Brain microvascular endothelial cell (primary cell): ENCODE data around the gene OR51L1.
"Not testable (repeated sequence)": the region's sequence is repeated elsewhere in the genome, so short reads cannot be mapped to it uniquely, and the experiment has no call there.

ENCODE experiments used
- DNase-seq: peaks from one replicate; pipeline ENCODE4 v3.0.0-alpha.2; 2020
- H3K27ac ChIP-seq: fragments of 250-450 bp; sonication (Bioruptor Pico); 2 replicates; pipeline ENCODE4 v1.5.1; 2020; ENCODE audit warnings: mild to moderate bottlenecking, moderate library complexity
- H3K27me3 ChIP-seq: fragments of 250-450 bp; sonication (Bioruptor Pico); replicated peaks from 2 replicates; pipeline ENCODE4 v1.5.1; 2020; ENCODE audit warnings: mild to moderate bottlenecking
- H3K36me3 ChIP-seq: fragments of 250-450 bp; sonication (Bioruptor Pico); replicated peaks from 2 replicates; pipeline ENCODE4 v1.5.1; 2020; ENCODE audit warnings: mild to moderate bottlenecking
- H3K4me3 ChIP-seq: 2 replicates; pipeline ENCODE4 v1.5.1; 2011; ENCODE audit warnings: low read depth, mild to moderate bottlenecking, control low read depth, low read length, moderate library complexity
- in situ Hi-C: cut with HindIII; loops from 2 replicates; pipeline ENCODE4 v1.10.0; 2017; ENCODE audit warnings: low sequenced_read_pairs, low pct_ligation_motif_present
- TF ChIP-seq, protein P1 (sequence below): IDR thresholded peaks from 2 replicates; pipeline ENCODE4 v1.5.1; 2011; ENCODE audit warnings: low read depth, mild to moderate bottlenecking, moderate library complexity, low read length, control low read depth, inconsistent platforms; ENCODE audit errors: missing control alignments

Gene OR51L1, protein sequence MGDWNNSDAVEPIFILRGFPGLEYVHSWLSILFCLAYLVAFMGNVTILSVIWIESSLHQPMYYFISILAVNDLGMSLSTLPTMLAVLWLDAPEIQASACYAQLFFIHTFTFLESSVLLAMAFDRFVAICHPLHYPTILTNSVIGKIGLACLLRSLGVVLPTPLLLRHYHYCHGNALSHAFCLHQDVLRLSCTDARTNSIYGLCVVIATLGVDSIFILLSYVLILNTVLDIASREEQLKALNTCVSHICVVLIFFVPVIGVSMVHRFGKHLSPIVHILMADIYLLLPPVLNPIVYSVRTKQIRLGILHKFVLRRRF

DNA sequence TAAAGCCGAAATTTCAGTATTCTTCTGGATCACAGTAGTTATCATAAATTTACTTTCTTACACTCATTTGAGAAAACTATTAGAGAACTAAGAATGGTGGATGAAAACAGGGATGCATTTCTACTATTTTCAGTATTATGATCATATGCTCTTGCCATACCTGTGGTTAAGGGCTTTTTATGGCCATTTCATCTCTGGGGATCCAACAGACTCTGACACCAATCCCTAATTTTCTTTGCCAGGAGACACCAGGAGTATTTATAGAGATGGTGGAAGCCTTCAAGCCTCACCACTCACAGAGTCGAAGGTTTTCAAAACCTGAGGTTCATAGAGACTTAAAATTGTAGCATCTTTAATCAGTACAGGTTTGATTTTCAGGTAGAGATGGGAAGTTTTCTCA, at the start of gene OR51L1:
Gene OR51L1 (plus strand): TSS at position 301 of the 400 bp plus-strand sequence. CDS start 4,132 bp downstream, outside the sequence.
- H3K27me3 ChIP-seq, result no peaks in the 10 kb centered on the region
- H3K36me3 ChIP-seq, result no peaks in the 10 kb centered on the region
- in situ Hi-C loops, result no loop called here
- TF ChIP-seq, protein P1, sequence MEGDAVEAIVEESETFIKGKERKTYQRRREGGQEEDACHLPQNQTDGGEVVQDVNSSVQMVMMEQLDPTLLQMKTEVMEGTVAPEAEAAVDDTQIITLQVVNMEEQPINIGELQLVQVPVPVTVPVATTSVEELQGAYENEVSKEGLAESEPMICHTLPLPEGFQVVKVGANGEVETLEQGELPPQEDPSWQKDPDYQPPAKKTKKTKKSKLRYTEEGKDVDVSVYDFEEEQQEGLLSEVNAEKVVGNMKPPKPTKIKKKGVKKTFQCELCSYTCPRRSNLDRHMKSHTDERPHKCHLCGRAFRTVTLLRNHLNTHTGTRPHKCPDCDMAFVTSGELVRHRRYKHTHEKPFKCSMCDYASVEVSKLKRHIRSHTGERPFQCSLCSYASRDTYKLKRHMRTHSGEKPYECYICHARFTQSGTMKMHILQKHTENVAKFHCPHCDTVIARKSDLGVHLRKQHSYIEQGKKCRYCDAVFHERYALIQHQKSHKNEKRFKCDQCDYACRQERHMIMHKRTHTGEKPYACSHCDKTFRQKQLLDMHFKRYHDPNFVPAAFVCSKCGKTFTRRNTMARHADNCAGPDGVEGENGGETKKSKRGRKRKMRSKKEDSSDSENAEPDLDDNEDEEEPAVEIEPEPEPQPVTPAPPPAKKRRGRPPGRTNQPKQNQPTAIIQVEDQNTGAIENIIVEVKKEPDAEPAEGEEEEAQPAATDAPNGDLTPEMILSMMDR, result no peak
- no peak within 1 kb of the TSS for H3K27ac ChIP-seq
- DNase-seq, result no peak
- no peak within 1 kb of the TSS for H3K4me3 ChIP-seq

DNA sequence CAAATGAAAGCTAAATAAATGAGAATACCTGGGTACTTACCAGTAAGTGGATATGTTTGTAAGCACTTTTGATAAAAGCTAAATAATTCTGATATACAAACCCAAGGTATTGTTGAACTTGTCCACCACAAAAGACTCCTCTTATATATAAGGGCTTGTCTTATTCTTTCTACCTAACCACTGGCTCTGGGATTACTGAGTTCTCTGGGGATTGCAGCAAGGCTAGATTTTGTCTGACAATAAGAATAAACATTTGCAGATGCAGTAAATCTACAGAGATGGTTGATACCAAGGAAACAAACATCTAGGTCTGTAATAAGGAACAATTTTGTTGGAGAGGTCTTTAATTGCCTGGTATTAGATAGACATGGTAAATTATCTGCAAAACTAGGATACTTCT, 47.1 kb upstream of the OR51L1 start, which contains the start of gene OR51A4:
Gene OR51A4 (minus strand): TSS at position 101 of the 400 bp plus-strand sequence. CDS start 505 bp downstream, outside the sequence.
- no peak within 1 kb of the TSS for H3K27ac ChIP-seq

DNA sequence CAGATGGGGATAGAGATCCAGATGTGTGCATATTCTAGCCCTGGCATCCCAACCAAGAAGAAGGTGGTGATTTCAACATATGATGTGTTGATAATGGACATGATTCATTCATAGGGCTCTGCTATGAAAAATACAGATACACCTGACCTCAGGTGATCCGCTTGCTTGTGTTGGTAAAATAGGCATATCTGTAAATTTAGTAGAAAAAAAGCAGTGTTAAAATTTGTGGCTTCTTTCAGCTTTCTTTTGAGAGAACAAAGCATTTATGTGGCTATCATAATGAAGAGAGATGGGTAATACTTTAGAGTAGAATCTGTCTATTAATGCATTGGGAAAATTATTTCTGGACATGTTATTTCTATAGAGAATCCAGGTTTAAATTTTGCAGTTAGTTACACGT, 39.0 kb upstream of the OR51L1 start, which contains the start of gene OR51A2:
Gene OR51A2 (minus strand): TSS at position 101 of the 400 bp plus-strand sequence. CDS start 0 bp downstream, at position 101.
- H3K27ac ChIP-seq, DNase-seq, H3K27me3 ChIP-seq, H3K4me3 ChIP-seq, in situ Hi-C loops, H3K36me3 ChIP-seq: not testable (repeated sequence)

More for the DNA sequence above, 47.1 kb upstream of the OR51L1 start, which contains the start of gene OR51A4:
- in situ Hi-C loops, result no loop called here
- TF ChIP-seq, protein P1, result no peak
- no peaks in the 10 kb centered on the region for H3K27me3 ChIP-seq
- no peaks in the 10 kb centered on the region for H3K36me3 ChIP-seq
- H3K4me3 ChIP-seq, result no peak within 1 kb of the TSS
- no peak for DNase-seq

DNA sequence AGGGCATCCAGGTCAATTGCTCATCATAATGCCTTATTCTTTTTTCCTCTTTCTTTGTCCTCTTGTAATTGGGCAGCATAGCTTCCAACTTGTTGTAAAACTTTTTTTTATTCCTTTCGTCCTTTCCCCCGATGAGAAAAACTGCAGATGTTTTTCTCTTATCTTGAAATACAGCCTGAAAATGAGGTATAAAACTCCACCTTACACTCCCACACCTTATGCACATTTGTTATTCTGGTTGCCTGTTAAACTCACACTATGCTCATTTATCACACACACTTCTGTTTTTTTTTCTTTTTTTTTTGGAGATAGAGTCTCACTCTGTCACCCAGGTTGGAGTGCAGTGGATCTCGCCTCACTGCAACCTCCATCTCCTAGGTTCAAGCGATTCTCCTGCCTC, 37.3 kb upstream of the OR51L1 start:
- in situ Hi-C loops, result no loop called here
- TF ChIP-seq, protein P1, result no peak
- no peak for DNase-seq
- no peaks in the 10 kb centered on the region for H3K36me3 ChIP-seq
- H3K27me3 ChIP-seq, result no peaks in the 10 kb centered on the region
- no peak overlapping the region for H3K27ac ChIP-seq
- H3K4me3 ChIP-seq, result no peak overlapping the region

DNA sequence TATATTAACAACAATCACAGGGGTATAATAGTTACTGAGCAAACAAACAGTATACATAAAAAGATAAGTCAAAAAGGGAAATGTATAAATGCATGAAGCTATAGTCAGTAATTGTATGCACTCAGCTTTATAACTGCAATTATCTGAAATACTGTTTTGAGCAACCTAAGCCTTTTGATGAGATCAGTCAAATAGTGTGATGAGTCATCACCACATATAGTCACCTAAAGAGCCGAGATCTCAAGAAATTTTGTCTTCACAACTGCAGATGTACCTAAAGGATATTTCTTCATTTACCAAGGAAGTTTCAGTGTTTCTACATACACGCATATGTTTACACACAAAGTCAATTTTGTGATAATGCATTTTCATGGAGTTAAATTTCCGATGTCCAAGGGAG, 33.8 kb upstream of the OR51L1 start:
- H3K4me3 ChIP-seq, result no peak overlapping the region
- TF ChIP-seq, protein P1, result no peak
- H3K36me3 ChIP-seq, result no peaks in the 10 kb centered on the region
- no peak overlapping the region for H3K27ac ChIP-seq
- in situ Hi-C loops, result no loop called here
- no peaks in the 10 kb centered on the region for H3K27me3 ChIP-seq
- DNase-seq, result no peak

DNA sequence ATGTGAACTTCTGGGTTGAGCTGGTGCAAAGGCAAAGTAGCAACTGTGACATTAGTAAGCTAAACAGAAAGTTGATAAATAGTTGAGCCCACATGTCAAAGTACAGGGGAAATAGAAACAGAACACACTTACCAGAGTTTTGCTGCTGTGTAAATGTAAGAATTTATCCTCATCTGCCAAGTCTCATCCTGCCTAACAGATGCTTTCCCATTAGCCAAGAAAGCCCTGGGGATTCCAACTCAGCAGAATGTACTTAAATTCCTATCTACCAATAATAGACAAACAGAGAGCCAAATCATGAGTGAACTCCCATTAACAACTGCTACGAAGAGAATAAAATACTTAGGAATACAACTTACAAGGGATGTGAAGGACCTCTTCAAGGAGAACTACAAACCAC, 31.8 kb upstream of the OR51L1 start:
- Histone ChIP-seq H3K36me3 (no peaks in the 10 kb centered on the region), H3K27ac (no peak overlapping the region), H3K4me3 (no peak overlapping the region), H3K27me3 (no peaks in the 10 kb centered on the region)
- in situ Hi-C loops, result no loop called here
- TF ChIP-seq, protein P1, result no peak
- DNase-seq, result no peak
